Uterus (tissue), 4 donors: Measurements from ENCODE around the gene LETM1. TPM values are rescaled to one million over a fixed set of nuclear protein-coding genes. Genes with fewer than 3 reads are reported as not detected.

ENCODE experiments used
- DNase-seq, 2 donors: peaks; one replicate each; pipeline ENCODE4 v3.0.0-alpha.2; 2019 to 2020
- H3K27ac ChIP-seq, 2 donors: fragments of 200-600 bp; sonication (generic); 1 replicate in 1 of 2; 2 replicates in 1 of 2; pipeline ENCODE4 v1.5.1; 2016 to 2018
- H3K27me3 ChIP-seq, 2 donors: fragments of 200-600 bp; sonication (generic); one replicate each; pipeline ENCODE4 v1.5.1; 2018 to 2019; ENCODE audit warnings: control low read depth in 1 of 2
- H3K36me3 ChIP-seq, 2 donors: fragments of 200-600 bp; sonication (generic); one replicate each; pipeline ENCODE4 v1.5.1; 2019; ENCODE audit warnings: control low read depth in 1 of 2
- H3K4me1 ChIP-seq, 2 donors: fragments of 200-600 bp; sonication (generic); one replicate each; pipeline ENCODE4 v1.5.1; 2018 to 2019; ENCODE audit warnings: control low read depth in 1 of 2
- H3K4me3 ChIP-seq, 2 donors: fragments of 200-600 bp; sonication (generic); 1 replicate in 1 of 2; 2 replicates in 1 of 2; pipeline ENCODE4 v1.5.1; 2018 to 2019; ENCODE audit warnings: mild to moderate bottlenecking in 1 of 2
- H3K9me3 ChIP-seq, 2 donors: fragments of 200-600 bp; sonication (generic); one replicate each; pipeline ENCODE4 v1.5.1; 2019; ENCODE audit warnings: control low read depth in 1 of 2
- POLR2A ChIP-seq, 2 donors: fragments of 450-650 bp; IDR thresholded peaks; one replicate each; pipeline ENCODE4 v1.6.1; 2016; ENCODE audit warnings: antibody characterized with exemption in 2 of 2, mild to moderate bottlenecking in 1 of 2, moderate library complexity in 1 of 2
- intact Hi-C: fragments of 100-400 bp; cut with DNase I; formaldehyde crosslinking; loops from one replicate; pipeline ENCODE4 v1.15.1; 2023; ENCODE audit warnings: low total_unique reads
- total RNA-seq, 4 donors: library from RNA; depleted of rRNA in 3 of 4; stranded (reverse); fragments of >200 nt in 3 of 4; gene quantifications; one replicate each; pipeline versions ENCODE4 v1.1.0 to v1.2.4, GENCODE V29; 2014 to 2023
- TF ChIP-seq, protein P1 (sequence below), 4 experiments: fragments of 200-600 bp in 2 of 4; fragments of 450-650 bp in 2 of 4; sonication (generic) in 2 of 4; IDR thresholded peaks; one replicate each; pipeline ENCODE4 v1.5.1; 2016 to 2019; ENCODE audit warnings: antibody characterized with exemption in 4 of 4, mild to moderate bottlenecking in 2 of 4, moderate library complexity in 1 of 4
- donor health status: DM: yes; HTN: yes; CAD: no.

LETM1 gene
- total RNA-seq, 4 donors from 2014 or later = 12.4 to 44.3 (median 31.3) TPM

DNA sequence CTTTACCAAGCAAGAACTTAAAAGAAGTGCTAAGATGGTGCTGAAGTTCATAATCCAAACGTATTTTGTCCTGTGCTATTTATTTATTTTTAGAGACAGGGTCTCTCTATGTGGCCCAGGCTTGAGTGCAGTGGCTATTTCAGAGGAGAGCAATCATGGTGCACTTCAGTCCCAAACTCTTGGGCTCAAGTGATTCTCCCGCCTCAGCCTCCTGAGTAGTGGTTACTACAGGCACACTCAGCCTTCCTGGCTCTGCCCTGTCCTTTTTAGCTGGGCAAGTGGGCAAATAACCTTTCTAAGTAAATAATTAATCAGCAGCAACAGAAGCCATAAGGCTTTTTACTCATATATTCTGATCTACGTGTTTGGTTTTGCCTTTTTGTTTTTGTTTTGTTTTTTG lies 17.8 kb upstream of the LETM1 start:
- Histone ChIP-seq H3K27me3 (no peaks in the 10 kb centered on the region), H3K9me3 (no peaks in the 10 kb centered on the region), H3K36me3 (no peaks in the 10 kb centered on the region), H3K4me3 (no peak overlapping the region), H3K27ac (no peak overlapping the region), H3K4me1 (no peaks in the 10 kb centered on the region)
- TF ChIP-seq, protein P1, sequence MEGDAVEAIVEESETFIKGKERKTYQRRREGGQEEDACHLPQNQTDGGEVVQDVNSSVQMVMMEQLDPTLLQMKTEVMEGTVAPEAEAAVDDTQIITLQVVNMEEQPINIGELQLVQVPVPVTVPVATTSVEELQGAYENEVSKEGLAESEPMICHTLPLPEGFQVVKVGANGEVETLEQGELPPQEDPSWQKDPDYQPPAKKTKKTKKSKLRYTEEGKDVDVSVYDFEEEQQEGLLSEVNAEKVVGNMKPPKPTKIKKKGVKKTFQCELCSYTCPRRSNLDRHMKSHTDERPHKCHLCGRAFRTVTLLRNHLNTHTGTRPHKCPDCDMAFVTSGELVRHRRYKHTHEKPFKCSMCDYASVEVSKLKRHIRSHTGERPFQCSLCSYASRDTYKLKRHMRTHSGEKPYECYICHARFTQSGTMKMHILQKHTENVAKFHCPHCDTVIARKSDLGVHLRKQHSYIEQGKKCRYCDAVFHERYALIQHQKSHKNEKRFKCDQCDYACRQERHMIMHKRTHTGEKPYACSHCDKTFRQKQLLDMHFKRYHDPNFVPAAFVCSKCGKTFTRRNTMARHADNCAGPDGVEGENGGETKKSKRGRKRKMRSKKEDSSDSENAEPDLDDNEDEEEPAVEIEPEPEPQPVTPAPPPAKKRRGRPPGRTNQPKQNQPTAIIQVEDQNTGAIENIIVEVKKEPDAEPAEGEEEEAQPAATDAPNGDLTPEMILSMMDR (IDR thresholded peaks at IDR 0.05) = no peak
- no peak for TF ChIP-seq POLR2A (IDR thresholded peaks at IDR 0.05)
- intact Hi-C loops = no loop called here
- DNase-seq = no peak

DNA sequence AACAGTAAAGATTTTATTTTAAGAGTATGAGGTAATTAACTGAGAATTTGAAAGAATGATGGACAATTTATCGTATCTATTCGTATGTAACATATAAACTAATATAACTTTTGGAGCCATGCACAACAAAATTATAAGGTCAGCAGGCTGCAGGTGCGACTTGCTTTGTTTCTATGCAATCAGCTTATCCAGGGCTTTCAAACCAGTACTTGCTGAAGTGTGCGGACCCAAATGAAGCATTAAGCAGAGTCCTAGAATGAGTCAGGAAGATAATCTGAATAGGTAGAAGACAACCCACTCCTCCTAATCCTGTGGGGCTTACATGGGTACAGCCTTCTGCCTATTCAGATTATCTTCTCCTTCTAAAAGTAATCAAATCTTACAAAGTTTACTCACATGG lies 17.3 kb upstream of the LETM1 start:
- no peak overlapping the region for H3K27ac ChIP-seq

DNA sequence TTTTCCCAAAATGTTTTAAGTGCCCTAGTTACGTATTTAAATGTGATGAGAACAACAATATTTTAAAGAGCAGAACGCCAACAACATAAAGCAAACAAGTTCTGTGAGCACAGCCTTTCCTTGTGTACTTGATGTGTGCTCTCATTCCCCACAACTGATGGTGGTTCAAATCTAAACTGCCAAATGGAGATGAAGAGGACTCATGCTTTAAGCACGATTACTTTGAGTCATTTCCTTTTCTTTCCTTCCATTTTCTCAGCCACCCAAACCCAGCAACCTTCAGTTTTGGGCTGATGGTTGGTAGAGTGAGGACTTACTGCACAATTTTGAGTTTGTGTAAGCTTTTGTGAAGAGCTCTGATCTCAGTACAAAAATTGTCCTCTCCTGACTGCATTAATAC lies 16.9 kb upstream of the LETM1 start:
- Histone ChIP-seq H3K36me3 (no peaks in the 10 kb centered on the region), H3K9me3 (no peaks in the 10 kb centered on the region), H3K4me1 (no peaks in the 10 kb centered on the region), H3K27me3 (peaks cover 0 to 2% of the 10 kb centered on the region in 2 donors), H3K27ac (no peak overlapping the region), H3K4me3 (no peak overlapping the region)
- DNase-seq = no peak
- TF ChIP-seq, protein P1 (IDR thresholded peaks at IDR 0.05) = no peak
- TF ChIP-seq POLR2A (IDR thresholded peaks at IDR 0.05) = no peak
- intact Hi-C loops = no loop called here

More for the DNA sequence above, 17.3 kb upstream of the LETM1 start:
- no peak for DNase-seq
- H3K36me3 ChIP-seq = no peaks in the 10 kb centered on the region
- no peaks in the 10 kb centered on the region for H3K4me1 ChIP-seq
- H3K4me3 ChIP-seq = no peak overlapping the region
- TF ChIP-seq, protein P1 (IDR thresholded peaks at IDR 0.05) = no peak
- TF ChIP-seq POLR2A (IDR thresholded peaks at IDR 0.05) = no peak
- H3K9me3 ChIP-seq = no peaks in the 10 kb centered on the region
- intact Hi-C loops = no loop called here
- no peaks in the 10 kb centered on the region for H3K27me3 ChIP-seq

DNA sequence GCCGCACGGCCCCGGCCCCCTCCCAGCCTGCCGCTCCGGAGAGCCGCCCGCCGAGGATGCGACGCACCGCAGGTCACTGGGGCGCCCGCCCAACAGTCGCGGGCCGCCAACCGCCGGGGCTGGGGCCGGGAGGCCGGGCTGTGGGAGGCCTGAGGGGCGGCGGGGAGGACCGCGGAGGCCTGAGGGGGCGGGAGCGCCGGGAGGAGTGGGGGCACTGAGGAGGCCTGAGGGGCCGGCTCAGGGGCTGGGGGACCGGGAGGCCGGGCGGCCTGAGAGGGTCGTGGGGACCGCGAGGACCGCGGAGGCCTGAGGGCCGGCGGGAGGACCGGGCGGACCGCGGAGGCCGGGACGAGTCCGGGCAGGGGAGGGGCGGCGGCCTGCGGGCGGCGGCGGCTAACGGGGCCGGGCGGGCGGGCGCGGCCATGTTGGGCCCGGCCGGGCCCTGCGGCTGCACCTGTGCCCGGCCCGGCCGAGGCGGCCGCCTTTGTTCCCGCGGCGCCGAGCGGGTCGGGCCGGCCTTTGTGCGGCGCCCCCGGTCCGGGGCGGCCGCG lies 15.6 kb upstream of the LETM1 start:
- no peaks in the 10 kb centered on the region for H3K36me3 ChIP-seq
- DNase-seq = peak; percentile 23 to 38
- TF ChIP-seq, protein P1 (IDR thresholded peaks at IDR 0.05) = no peak
- TF ChIP-seq POLR2A (IDR thresholded peaks at IDR 0.05) = no peak
- H3K27ac ChIP-seq = peak overlapping the region; percentile 94 to 95
- H3K27me3 ChIP-seq = peaks cover 0 to 9% of the 10 kb centered on the region in 2 donors
- H3K9me3 ChIP-seq = no peaks in the 10 kb centered on the region
- intact Hi-C loops = no loop called here
- peak overlapping the region; percentile 50 to 98 for H3K4me3 ChIP-seq
- H3K4me1 ChIP-seq = no peaks in the 10 kb centered on the region

DNA sequence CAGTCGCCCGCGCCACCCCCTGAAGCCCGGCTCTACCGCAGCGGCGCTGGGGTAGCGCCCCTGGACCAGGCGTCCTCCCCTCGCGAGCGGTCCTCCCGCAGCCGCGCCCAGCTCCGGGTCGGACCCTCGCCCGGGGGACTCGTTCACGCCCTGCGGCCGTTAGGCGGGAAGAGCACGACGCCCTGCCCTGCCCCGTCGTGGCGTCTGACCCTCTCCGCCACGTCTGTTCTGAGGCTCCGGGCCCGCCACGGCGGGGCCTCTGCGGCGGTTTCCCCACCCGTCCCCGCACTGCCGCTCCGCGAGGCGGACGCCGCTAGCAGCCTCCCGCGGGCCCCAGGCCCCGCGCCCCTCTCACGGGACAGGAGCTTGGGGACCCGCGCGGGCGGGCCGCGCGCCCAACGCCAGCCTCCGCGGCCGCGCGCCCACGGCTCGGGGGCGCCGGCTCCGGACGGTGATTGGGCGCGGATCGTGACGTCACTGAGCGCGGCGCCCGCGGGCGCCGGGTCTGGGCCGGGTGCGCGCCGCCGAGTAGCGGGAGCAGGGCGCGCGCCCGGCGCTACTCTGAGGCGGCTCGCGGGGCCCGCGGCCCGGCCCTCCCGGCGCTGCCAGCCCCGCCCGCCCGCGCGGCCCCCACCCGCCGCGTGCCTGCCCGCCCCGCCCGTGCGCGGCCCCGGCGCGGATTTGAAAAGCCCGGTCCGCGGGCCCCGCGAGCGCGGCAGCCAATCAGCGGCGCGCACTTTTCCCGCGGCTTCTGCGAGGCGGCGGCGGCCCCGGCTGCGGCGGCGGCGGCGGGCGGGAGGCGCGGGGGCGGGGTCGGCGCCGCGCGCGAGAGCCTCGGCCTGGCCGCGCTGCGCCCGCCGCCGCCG lies 14.9 kb upstream of the LETM1 start, which contains the start of gene NSD2:
Gene NSD2 (plus strand): TSS at position 816 of the 866 bp plus-strand sequence. CDS start 29,262 bp downstream, outside the sequence.
- peak within 1 kb of the TSS; percentile 94 to 100 for H3K27ac ChIP-seq
- H3K4me1 ChIP-seq = no peaks in the 10 kb centered on the region
- peak; percentile 52 to 89 for TF ChIP-seq POLR2A (IDR thresholded peaks at IDR 0.05)
- TF ChIP-seq, protein P1 (IDR thresholded peaks at IDR 0.05) = no peak
- intact Hi-C loops = no loop called here
- H3K4me3 ChIP-seq = peak within 1 kb of the TSS; percentile 50 to 98
- no peaks in the 10 kb centered on the region for H3K9me3 ChIP-seq
- no peaks in the 10 kb centered on the region for H3K36me3 ChIP-seq
- peak; percentile 85 to 90 for DNase-seq
- H3K27me3 ChIP-seq = peaks cover 0 to 9% of the 10 kb centered on the region in 2 donors
